GM19324 (cell line): ENCODE measurements around the gene DUSP14.
"Not testable (repeated sequence)": the region's sequence is repeated elsewhere in the genome, so short reads cannot be mapped to it uniquely, and the experiment has no call there.

Experiments
- ATAC-seq: cut with Tn5 transposase; IDR thresholded peaks from one replicate; pipeline ENCODE4 v1.9.1; 2021; ENCODE audit warnings: mild to moderate bottlenecking, moderate library complexity; ENCODE audit not compliant: unreplicated experiment, low FRiP score

The DUSP14 gene

GRCh38 chr17:37489197-37490001, at the start of gene DUSP14:
DUSP14 (plus strand) TSS chr17:37489891; CDS start chr17:37512273, 22,382 bp downstream.
- ATAC-seq, result peak; percentile 79

DNA sequence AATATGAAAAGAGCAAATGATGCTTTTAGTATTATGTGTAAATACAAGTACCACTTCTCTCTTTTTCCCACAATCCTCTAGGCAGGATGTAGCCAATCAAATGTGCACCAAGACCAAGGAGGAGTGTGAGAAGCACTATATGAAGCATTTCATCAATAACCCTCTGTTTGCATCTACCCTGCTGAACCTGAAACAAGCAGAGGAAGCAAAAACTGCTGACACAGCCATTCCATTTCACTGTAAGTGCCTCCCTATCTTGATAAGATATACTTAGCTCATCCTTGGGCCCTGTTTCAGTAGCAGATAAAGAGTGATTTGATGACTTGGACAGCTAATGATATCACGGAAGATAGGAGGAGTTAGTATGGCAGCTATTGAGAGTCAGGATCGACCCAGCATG, 49.3 kb upstream of the DUSP14 start:
- ATAC-seq, result no peak

DNA sequence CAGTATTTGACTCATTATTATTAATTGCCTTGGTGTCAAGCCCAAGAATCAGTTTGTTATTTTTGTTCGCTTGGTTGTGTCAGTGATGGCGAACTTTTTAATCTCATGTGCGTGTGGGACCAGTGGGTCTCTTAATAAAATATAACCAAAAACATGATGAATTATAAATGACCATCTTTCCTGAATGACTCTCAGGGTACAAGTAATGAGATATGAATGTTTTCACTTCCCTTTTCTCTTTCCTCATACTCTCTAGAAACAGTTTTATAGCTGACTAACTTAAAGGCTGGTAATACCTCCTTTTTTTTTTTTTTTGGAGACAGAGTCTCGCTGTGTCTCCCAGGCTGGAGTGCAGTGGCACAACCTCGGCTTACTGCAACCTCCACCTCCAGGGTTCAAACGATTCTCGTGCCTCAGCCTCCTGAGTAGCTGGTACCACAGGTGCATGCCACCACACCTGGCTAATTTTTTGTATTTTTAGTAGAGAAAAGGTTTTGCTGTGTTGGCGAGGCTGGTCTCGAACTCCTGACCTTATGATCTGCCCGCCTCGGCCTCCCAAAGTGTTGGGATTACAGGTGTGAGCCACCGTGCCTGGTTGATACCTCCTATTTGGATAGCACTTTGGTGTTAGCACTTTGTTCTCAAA, 48.2 kb upstream of the DUSP14 start:
- not testable (repeated sequence) for ATAC-seq

DNA sequence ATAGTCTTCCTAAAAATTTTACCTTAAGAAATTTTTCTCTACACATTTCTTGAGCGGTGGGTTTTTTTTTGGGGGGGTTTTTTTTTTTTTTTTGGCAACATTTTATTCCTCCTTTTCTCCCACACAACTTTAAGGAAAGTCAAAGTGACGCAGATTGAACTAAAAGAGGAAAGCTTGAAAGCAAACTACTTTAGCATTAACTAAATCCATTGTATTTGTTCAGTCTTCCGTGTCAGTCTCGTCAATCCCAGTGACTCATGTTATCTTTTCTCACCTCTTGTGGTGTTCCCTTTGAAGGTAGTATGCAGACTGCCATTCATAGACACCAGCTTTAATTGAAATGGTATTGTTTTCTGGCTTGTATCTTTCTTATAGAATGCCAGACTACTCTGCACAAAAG, 43.7 kb upstream of the DUSP14 start:
- ATAC-seq, result no peak

- no peak for ATAC-seq
These were observed 42.0 kb upstream of the DUSP14 start for GRCh38 chr17:37447641-37448040.

- no peak for ATAC-seq
These were observed 39.6 kb upstream of the DUSP14 start for GRCh38 chr17:37450112-37450511.

DNA sequence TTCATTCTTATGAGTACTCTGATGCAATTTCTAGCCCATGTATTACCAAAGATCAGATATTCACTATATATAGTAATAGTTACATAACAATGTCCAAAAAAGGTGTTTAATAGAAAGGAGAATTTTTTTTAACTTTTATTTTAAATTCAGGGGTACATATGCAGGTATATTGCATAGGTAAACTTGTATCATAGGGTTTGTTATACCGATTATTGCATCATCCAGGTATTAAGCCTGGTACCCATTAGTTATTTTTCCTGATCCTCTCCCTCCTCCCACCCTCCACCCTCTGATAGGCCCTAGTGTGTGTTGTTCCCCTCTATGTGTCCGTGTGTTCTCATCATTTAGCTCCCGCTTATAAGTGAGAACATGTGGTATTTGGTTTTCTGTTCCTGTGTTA, 31.9 kb upstream of the DUSP14 start:
- not testable (repeated sequence) for ATAC-seq

DNA sequence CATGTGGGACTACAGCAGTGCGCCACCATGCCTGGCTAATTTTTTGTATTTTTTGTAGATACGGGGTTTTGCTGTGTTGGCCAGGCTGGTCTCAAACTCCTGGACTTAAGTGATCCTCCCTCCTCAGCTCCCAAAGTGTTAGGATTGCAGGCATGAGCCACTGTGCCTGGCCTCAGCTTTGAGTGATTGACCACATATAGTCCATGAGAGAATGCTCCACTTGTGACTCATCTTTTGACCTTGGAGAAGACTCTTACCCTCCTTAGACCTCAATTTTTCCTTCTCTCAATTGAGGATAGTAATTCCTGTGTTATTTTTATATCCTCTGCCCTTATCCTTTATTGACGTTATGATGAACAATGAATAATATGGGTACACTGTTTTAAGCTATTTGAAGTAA, 30.9 kb upstream of the DUSP14 start:
- ATAC-seq, result no peak

- no peak for ATAC-seq
These were observed 28.0 kb upstream of the DUSP14 start for GRCh38 chr17:37461668-37462067.

- ATAC-seq, result no peak
These were observed 27.2 kb upstream of the DUSP14 start for GRCh38 chr17:37462492-37462891.

- ATAC-seq, result no peak
These were observed 26.7 kb upstream of the DUSP14 start for GRCh38 chr17:37463039-37463438.

- no peak for ATAC-seq
These were observed 24.5 kb upstream of the DUSP14 start for GRCh38 chr17:37465069-37465616.

GRCh38 chr17:37466471-37466870, 23.2 kb upstream of the DUSP14 start:
- no peak for ATAC-seq

DNA sequence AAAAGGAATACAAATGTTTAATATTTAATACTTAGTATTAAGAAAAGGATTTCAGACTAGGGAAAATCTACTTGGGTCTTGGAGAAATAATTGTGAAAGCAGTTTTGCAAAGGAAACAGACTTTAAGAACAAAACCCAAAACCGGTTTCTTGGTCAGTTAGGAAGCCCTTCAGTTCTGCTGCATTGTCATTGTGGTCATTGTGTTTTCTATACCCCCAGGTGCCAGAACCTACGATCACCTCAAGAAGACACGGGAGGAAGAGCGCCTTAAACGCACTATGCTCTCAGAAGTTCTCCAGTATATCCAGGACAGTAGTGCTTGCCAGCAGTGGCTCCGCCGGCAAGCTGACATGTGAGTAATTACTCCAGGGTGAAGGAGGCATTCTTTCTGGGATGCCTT, 19.5 kb upstream of the DUSP14 start:
- ATAC-seq, result no peak

DNA sequence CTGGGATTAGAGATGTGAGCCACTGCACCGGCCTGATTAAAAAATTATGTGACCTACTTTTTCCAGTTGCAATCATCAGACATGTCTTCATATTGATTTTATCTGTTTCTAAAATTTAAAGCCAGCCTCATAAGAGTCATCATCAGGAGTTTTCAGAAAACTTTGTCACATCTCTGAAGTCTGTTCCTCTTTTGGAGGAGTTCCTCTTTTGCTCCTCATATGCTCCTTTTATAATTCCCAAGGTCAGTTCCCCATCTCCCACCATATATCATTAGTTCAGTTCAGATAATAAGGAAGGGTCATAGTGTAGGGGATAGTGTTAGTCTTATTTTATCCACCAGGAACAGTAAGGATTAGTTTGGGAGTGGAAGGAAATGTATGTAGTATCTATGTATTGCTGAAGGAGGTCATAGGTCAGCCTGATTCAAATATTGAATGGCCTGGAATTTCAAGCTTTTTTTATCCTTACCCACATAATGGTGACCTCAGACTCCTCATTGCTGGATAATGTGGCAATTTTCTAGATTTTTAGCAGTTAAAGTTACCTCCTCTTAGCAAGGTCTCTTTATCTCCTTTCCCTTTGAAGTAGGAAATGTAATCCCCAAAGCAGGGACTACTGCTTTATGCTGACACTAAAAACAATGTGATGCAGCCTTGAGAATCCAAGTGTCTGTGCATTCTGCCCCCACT, 13.8 kb upstream of the DUSP14 start:
- ATAC-seq, result no peak

DNA sequence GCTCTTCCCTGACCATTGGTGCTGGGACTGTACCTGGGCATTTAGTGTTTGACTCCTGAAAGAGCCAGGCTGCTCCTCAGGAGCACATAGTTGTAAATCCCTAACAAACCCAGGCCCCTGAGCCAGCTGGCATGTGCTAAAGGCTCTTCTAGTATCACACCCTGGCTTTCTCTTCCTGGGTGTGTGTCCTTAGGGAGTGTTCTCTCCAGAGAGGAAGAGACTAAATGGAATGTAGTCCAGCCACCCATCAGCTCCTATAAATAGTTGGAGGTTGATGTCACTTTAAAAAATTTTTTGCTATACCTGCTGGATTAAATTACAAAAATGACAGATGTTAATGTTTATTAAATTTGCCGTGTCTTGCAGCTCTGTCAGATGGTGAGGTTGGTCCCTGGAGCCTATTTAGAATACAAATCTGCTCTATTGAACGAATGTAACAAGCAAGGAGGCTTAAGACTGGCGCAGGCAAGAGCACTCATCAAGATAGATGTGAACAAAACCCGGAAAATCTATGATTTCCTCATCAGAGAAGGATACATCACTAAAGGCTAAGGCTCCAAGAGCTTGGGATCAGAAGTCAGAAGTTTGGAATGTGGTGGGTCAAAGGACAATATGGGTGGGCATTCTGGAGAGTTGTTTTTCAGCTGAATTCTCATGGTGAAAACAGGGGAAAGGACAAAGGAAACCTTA, 13.1 kb upstream of the DUSP14 start:
- ATAC-seq, result no peak

GRCh38 chr17:37478187-37478586, 11.5 kb upstream of the DUSP14 start:
- no peak for ATAC-seq

GRCh38 chr17:37479025-37479424, 10.7 kb upstream of the DUSP14 start:
- no peak for ATAC-seq

DNA sequence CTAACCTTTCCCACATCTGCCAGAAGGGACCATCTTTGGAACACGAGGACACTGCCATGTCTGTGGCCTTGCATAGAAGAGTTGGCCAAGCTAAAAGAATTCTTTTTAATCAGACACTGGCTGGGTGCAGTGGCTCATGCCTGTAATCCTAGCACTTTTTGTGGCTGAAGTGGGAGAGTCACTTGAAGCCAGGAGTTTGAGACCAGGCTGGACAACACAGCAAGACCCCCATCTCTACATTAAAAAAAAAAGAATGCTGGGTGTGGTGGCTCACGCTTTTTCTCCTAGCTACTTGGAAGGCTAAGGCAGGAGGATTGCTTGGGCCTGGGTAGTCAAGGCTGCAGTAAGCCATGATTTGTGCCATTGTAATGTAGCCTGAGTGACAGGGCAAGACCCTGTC, 9.3 kb upstream of the DUSP14 start:
- no peak for ATAC-seq

- ATAC-seq, result no peak
These were observed 8.6 kb upstream of the DUSP14 start for GRCh38 chr17:37481001-37481665.
